H1 (cell line): ENCODE data around the gene PAQR4. TPM values are rescaled to one million over a fixed set of nuclear protein-coding genes. Genes with fewer than 3 reads are reported as not detected.

Experiments used
- ATF3 ChIP-seq: IDR thresholded peaks from 2 replicates; pipeline ENCODE4 v1.6.1; 2011; ENCODE audit warnings: low read depth, mild to moderate bottlenecking, low read length; ENCODE audit not compliant: insufficient read depth
- CTCF ChIP-seq, 3 experiments: IDR thresholded peaks; 1 replicate in 2 of 3; 2 replicates in 1 of 3; pipeline versions ENCODE4 v1.5.1 to v1.6.1; 2011; ENCODE audit warnings: low read length in 3 of 3, mild to moderate bottlenecking in 3 of 3, inconsistent platforms in 2 of 3, low read depth in 1 of 3, moderate library complexity in 1 of 3; ENCODE audit not compliant: insufficient read depth in 1 of 3; ENCODE audit errors: control extremely low read depth in 1 of 3
- TBP ChIP-seq: IDR thresholded peaks from 2 replicates; pipeline ENCODE4 v1.6.1; 2011; ENCODE audit warnings: low read depth, low read length, improper control_type of control experiment
- USF2 ChIP-seq: IDR thresholded peaks from 2 replicates; pipeline ENCODE4 v1.6.1; 2011; ENCODE audit warnings: low read length, improper control_type of control experiment
- polyA plus RNA-seq, 7 experiments: library from polyadenylated mRNA; depleted of rRNA in 3 of 7; stranded (reverse) in 5 of 7; unstranded in 2 of 7; fragments of >200 nt in 5 of 7; fragments of 200-250 nt in 2 of 7; gene quantifications; 1 replicate in 5 of 7; 2 replicates in 1 of 7; 4 replicates in 1 of 7; pipeline versions ENCODE4 v1.2.1 to v1.2.3, GENCODE V29; 2011 to 2013; ENCODE audit warnings: missing spikeins in 2 of 7, mixed read lengths in 2 of 7
- total RNA-seq: library from RNA; stranded (reverse); fragmentation: NEBNext Ultra II Directional; extraction: Animal tissue kit (Norgen Biotek cat#: 25700); gene quantifications from 2 replicates; pipeline ENCODE4 v1.2.1, GENCODE V29; 2021

PAQR4 gene
- total and polyA plus RNA-seq, 2 of the 8 experiments (the other 6 are each of a cell fraction or from before 2014, with no cell fraction given) = 28.2 to 34.6 TPM

- TF ChIP-seq CTCF (IDR thresholded peaks at IDR 0.05; ENCODE audit: control extremely low read depth in 1 of 3, insufficient read depth in 1 of 3, low read depth in 1 of 3, low read length in 3 of 3) (no peak), TBP (no peak), ATF3 (no peak), USF2 (no peak)
These were observed 20.1 kb upstream of the PAQR4 start (continued) for GRCh38 chr16:2948807-2949704.
